Fibroblast of lung (primary cell): ENCODE measurements around the gene TSSC4. TPM values are rescaled to one million over a fixed set of nuclear protein-coding genes. Genes with fewer than 3 reads are reported as not detected.

Experiments used
- DNase-seq, 2 donors: peaks; one replicate each; pipeline versions ENCODE4 v3.0.0 to v3.0.0-alpha.2; 2010; ENCODE audit warnings: low read depth in 2 of 2
- H2AFZ ChIP-seq: 2 replicates; pipeline ENCODE4 v1.5.1; 2012; ENCODE audit warnings: low read length, control low read depth, inconsistent platforms
- H3K27ac ChIP-seq: 2 replicates; pipeline ENCODE4 v1.5.1; 2011; ENCODE audit warnings: low read length, control low read depth; ENCODE audit not compliant: insufficient read depth
- H3K27me3 ChIP-seq: 2 replicates; pipeline ENCODE4 v1.5.1; 2011; ENCODE audit warnings: mild to moderate bottlenecking, low read length; ENCODE audit not compliant: control insufficient read depth, insufficient read depth
- H3K36me3 ChIP-seq: 2 replicates; pipeline ENCODE4 v1.5.1; 2011; ENCODE audit warnings: low read length; ENCODE audit not compliant: control insufficient read depth, insufficient read depth
- H3K4me1 ChIP-seq: 2 replicates; pipeline ENCODE4 v1.5.1; 2011; ENCODE audit warnings: low read length; ENCODE audit not compliant: control insufficient read depth, insufficient read depth; ENCODE audit errors: extremely low read depth
- H3K4me2 ChIP-seq: 2 replicates; pipeline ENCODE4 v1.5.1; 2011; ENCODE audit warnings: low read length, control low read depth; ENCODE audit not compliant: insufficient read depth; ENCODE audit errors: extremely low read depth
- H3K4me3 ChIP-seq, 4 experiments: fragments of 200-600 bp in 1 of 4; sonication (generic) in 1 of 4; replicated peaks in 1 of 4; 2 replicates each; pipeline ENCODE4 v1.5.1; 2011 to 2016; ENCODE audit warnings: low read length in 4 of 4, low read depth in 3 of 4, mild to moderate bottlenecking in 3 of 4, control low read depth in 2 of 4, inconsistent platforms in 1 of 4, mixed read lengths in 1 of 4; ENCODE audit not compliant: insufficient read depth in 1 of 4; ENCODE audit errors: control extremely low read depth in 1 of 4
- H3K79me2 ChIP-seq: 2 replicates; pipeline ENCODE4 v1.5.1; 2012; ENCODE audit warnings: mild to moderate bottlenecking, low read length, inconsistent platforms; ENCODE audit not compliant: control insufficient read depth, insufficient read depth
- H3K9ac ChIP-seq: 2 replicates; pipeline ENCODE4 v1.5.1; 2011; ENCODE audit warnings: mild to moderate bottlenecking, low read length, control low read depth; ENCODE audit not compliant: insufficient read depth
- H3K9me3 ChIP-seq: 2 replicates; pipeline ENCODE4 v1.5.1; 2012; ENCODE audit warnings: low read depth, low read length; ENCODE audit not compliant: control insufficient read depth, insufficient read depth
- H4K20me1 ChIP-seq: 2 replicates; pipeline ENCODE4 v1.5.1; 2011; ENCODE audit warnings: low read length; ENCODE audit not compliant: control insufficient read depth, insufficient read depth; ENCODE audit errors: extremely low read depth
- EZH2 ChIP-seq: IDR thresholded peaks from 2 replicates; pipeline ENCODE4 v1.5.1; 2012; ENCODE audit warnings: low read length, control low read depth, mild to moderate bottlenecking; ENCODE audit errors: missing control alignments
- polyA plus RNA-seq, 2 donors: library from polyadenylated mRNA; depleted of rRNA in 1 of 2; stranded (reverse) in 1 of 2; unstranded in 1 of 2; fragments of >200 nt; gene quantifications; 2 replicates each; pipeline ENCODE4 v1.2.1, GENCODE V29; 2011 to 2012; ENCODE audit warnings: missing spikeins in 1 of 2
- total RNA-seq: library from RNA; depleted of rRNA; stranded (reverse); fragments of >200 nt; gene quantifications from 2 replicates; pipeline ENCODE4 v1.2.1, GENCODE V29; 2014
- TF ChIP-seq, protein P1 (sequence below), 2 donors: IDR thresholded peaks in 1 of 2; conservative IDR thresholded peaks in 1 of 2; 1 replicate in 1 of 2; 2 replicates in 1 of 2; pipeline ENCODE4 v1.5.1; 2011 to 2012; ENCODE audit warnings: low read length in 2 of 2, control low read depth in 1 of 2, inconsistent platforms in 1 of 2, low read depth in 1 of 2, mild to moderate bottlenecking in 1 of 2

Gene TSSC4
- total and polyA plus RNA-seq, 2 donors (not counting 1 experiment from before 2014, with no cell fraction given), result 8.8 to 48.7 TPM

DNA sequence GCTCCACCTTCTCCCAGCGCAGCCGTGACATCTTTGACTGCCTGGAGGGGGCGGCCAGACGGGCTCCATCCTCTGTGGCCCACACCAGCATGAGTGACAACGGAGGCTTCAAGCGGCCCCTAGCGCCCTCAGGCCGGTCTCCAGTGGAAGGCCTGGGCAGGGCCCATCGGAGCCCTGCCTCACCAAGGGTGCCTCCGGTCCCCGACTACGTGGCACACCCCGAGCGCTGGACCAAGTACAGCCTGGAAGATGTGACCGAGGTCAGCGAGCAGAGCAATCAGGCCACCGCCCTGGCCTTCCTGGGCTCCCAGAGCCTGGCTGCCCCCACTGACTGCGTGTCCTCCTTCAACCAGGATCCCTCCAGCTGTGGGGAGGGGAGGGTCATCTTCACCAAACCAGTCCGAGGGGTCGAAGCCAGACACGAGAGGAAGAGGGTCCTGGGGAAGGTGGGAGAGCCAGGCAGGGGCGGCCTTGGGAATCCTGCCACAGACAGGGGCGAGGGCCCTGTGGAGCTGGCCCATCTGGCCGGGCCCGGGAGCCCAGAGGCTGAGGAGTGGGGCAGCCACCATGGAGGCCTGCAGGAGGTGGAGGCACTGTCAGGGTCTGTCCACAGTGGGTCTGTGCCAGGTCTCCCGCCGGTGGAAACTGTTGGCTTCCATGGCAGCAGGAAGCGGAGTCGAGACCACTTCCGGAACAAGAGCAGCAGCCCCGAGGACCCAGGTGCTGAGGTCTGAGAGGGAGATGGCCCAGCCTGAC lies 2.5 kb downstream of the TSSC4 start:
- peaks cover 19% of the 10 kb centered on the region for H3K79me2 ChIP-seq
- no peaks in the 10 kb centered on the region for H3K9me3 ChIP-seq
- no peak overlapping the region for H3K4me2 ChIP-seq
- no peaks in the 10 kb centered on the region for H3K27me3 ChIP-seq
- TF ChIP-seq, protein P1, sequence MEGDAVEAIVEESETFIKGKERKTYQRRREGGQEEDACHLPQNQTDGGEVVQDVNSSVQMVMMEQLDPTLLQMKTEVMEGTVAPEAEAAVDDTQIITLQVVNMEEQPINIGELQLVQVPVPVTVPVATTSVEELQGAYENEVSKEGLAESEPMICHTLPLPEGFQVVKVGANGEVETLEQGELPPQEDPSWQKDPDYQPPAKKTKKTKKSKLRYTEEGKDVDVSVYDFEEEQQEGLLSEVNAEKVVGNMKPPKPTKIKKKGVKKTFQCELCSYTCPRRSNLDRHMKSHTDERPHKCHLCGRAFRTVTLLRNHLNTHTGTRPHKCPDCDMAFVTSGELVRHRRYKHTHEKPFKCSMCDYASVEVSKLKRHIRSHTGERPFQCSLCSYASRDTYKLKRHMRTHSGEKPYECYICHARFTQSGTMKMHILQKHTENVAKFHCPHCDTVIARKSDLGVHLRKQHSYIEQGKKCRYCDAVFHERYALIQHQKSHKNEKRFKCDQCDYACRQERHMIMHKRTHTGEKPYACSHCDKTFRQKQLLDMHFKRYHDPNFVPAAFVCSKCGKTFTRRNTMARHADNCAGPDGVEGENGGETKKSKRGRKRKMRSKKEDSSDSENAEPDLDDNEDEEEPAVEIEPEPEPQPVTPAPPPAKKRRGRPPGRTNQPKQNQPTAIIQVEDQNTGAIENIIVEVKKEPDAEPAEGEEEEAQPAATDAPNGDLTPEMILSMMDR (conservative IDR thresholded peaks at IDR 0.05 in 1 of 2, IDR thresholded peaks at IDR 0.05 in 1 of 2; ENCODE audit: low read depth in 1 of 2, low read length in 2 of 2), result no peak
- TF ChIP-seq EZH2, result no peak
- DNase-seq, result no peak
- H3K4me3 ChIP-seq, result no peak overlapping the region
- H3K27ac ChIP-seq, result no peak overlapping the region
- H3K9ac ChIP-seq, result no peak overlapping the region
- no peaks in the 10 kb centered on the region for H4K20me1 ChIP-seq
- H3K36me3 ChIP-seq, result peaks cover 20% of the 10 kb centered on the region
- no peak overlapping the region for H2AFZ ChIP-seq
- H3K4me1 ChIP-seq, result peaks cover 16% of the 10 kb centered on the region

DNA sequence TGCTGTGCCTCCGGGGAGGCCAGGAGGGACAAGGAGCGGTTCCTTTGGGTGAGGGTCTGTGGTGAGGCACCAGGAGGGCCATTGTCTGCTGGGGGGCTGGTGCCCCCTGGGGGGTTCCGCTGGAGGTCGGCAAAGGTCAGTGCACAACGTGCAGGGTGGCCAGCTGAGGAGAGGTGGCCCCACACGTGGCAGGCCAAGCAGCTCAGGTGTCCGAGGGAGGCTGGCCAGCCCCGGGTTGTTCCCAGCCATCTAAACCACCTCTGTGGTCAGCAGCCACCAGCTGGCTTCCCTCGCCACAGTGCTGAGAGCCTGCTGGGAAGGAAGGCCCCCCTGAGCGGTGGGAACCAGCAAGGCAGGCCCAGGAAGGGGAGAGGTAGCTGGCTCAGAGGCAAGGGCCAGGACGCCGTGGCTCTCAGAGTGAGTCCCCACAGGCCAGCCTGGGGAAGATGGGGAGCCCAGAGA lies 4.2 kb downstream of the TSSC4 start:
- Histone ChIP-seq H3K36me3 (peaks cover 15% of the 10 kb centered on the region), H3K4me1 (peaks cover 8% of the 10 kb centered on the region), H3K9me3 (no peaks in the 10 kb centered on the region), H3K4me3 (no peak overlapping the region), H3K4me2 (no peak overlapping the region), H3K27ac (no peak overlapping the region), H3K27me3 (peaks cover 5% of the 10 kb centered on the region), H4K20me1 (no peaks in the 10 kb centered on the region), H3K79me2 (peaks cover 19% of the 10 kb centered on the region), H3K9ac (no peak overlapping the region), H2AFZ (no peak overlapping the region)
- TF ChIP-seq EZH2, result no peak
- TF ChIP-seq, protein P1 (conservative IDR thresholded peaks at IDR 0.05 in 1 of 2, IDR thresholded peaks at IDR 0.05 in 1 of 2; ENCODE audit: low read depth in 1 of 2, low read length in 2 of 2), result no peak
- DNase-seq, result no peak

DNA sequence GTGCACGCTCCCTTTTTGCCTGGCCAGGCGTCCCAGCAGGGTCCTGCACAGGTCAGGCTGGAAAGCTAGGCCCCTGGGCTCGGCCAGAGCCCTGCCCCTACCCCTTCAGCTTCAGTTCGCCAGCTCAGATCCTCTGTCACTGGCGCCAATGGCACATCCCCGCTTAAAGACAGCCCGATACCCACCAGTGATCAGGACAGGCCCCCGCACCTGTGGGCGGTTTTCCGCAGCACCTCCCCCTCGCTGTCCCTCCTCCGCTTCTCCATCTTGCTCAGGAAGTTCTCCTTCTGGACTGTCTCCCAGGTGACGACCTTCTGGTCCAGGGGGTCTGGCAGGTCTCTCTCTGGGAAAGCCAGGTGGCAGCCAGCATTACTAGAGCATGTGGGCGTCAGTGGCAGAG lies 5.9 kb downstream of the TSSC4 start:
- no peak for TF ChIP-seq EZH2
- TF ChIP-seq, protein P1 (conservative IDR thresholded peaks at IDR 0.05 in 1 of 2, IDR thresholded peaks at IDR 0.05 in 1 of 2; ENCODE audit: low read depth in 1 of 2, low read length in 2 of 2), result no peak
- Histone ChIP-seq H3K9ac (no peak overlapping the region), H3K36me3 (peaks cover 15% of the 10 kb centered on the region), H3K4me1 (peaks cover 8% of the 10 kb centered on the region), H3K9me3 (no peaks in the 10 kb centered on the region), H3K79me2 (peaks cover 11% of the 10 kb centered on the region), H3K4me3 (no peak overlapping the region), H3K27ac (no peak overlapping the region), H3K4me2 (no peak overlapping the region), H2AFZ (no peak overlapping the region), H4K20me1 (no peaks in the 10 kb centered on the region), H3K27me3 (peaks cover 5% of the 10 kb centered on the region)
- DNase-seq, result no peak
